HEK293T (cell line): ENCODE measurements around the gene RAMACL.

Source experiments
- ARNT ChIP-seq: fragments of 450-650 bp; IDR thresholded peaks from 2 replicates; pipeline ENCODE4 v1.6.1; 2017; ENCODE audit warnings: mild to moderate bottlenecking
- BHLHE40 ChIP-seq: fragments of 450-650 bp; IDR thresholded peaks from 2 replicates; pipeline ENCODE4 v1.6.1; 2016; ENCODE audit warnings: mild to moderate bottlenecking, moderate library complexity, borderline replicate concordance
- CTBP1 ChIP-seq: fragments of 450-650 bp; IDR thresholded peaks from 2 replicates; pipeline ENCODE4 v1.6.1; 2016; ENCODE audit warnings: borderline replicate concordance
- ELF4 ChIP-seq: fragments of 450-650 bp; IDR thresholded peaks from 2 replicates; pipeline ENCODE4 v1.6.1; 2017; ENCODE audit warnings: antibody characterized with exemption
- FOXK2 ChIP-seq: fragments of 450-650 bp; IDR thresholded peaks from 2 replicates; pipeline ENCODE4 v1.6.1; 2016; ENCODE audit warnings: mild to moderate bottlenecking
- FOXM1 ChIP-seq: fragments of 450-650 bp; IDR thresholded peaks from 2 replicates; pipeline ENCODE4 v1.6.1; 2017; ENCODE audit warnings: mild to moderate bottlenecking, borderline replicate concordance
- HDGF ChIP-seq: fragments of 450-650 bp; IDR thresholded peaks from 2 replicates; pipeline ENCODE4 v1.6.1; 2017; ENCODE audit warnings: antibody characterized with exemption, borderline replicate concordance
- LEF1 ChIP-seq: fragments of 450-650 bp; IDR thresholded peaks from 2 replicates; pipeline ENCODE4 v1.6.1; 2017; ENCODE audit warnings: mild to moderate bottlenecking, borderline replicate concordance
- NFRKB ChIP-seq: fragments of 450-650 bp; IDR thresholded peaks from 2 replicates; pipeline ENCODE4 v1.6.1; 2016; ENCODE audit warnings: mild to moderate bottlenecking, moderate library complexity
- PKNOX1 ChIP-seq: fragments of 450-650 bp; IDR thresholded peaks from 2 replicates; pipeline ENCODE4 v1.6.1; 2016
- SP1 ChIP-seq: fragments of 450-650 bp; IDR thresholded peaks from 2 replicates; pipeline ENCODE4 v1.6.1; 2017
- SUZ12 ChIP-seq: fragments of 450-650 bp; IDR thresholded peaks from 2 replicates; pipeline ENCODE4 v1.6.1; 2016; ENCODE audit warnings: mild to moderate bottlenecking
- TARDBP ChIP-seq: fragments of 450-650 bp; IDR thresholded peaks from 2 replicates; pipeline ENCODE4 v1.6.1; 2016
- ZNF384 ChIP-seq: fragments of 450-650 bp; IDR thresholded peaks from 2 replicates; pipeline ENCODE4 v1.6.1; 2016

GRCh38 chr6:166563200-166563599 is 23.3 kb downstream of the RAMACL start:
- TF ChIP-seq HDGF (no peak), BHLHE40 (no peak), TARDBP (no peak), ARNT (no peak), FOXK2 (no peak), FOXM1 (no peak), SP1 (no peak), ZNF384 (no peak), NFRKB (no peak), ELF4 (no peak), PKNOX1 (no peak), LEF1 (no peak), SUZ12 (no peak), CTBP1 (no peak)
